H54 (cell line): ENCODE data around the gene CPPED1.

Source experiments
- DNase-seq: peaks from one replicate; pipeline ENCODE4 v3.0.0; 2011; ENCODE audit warnings: low spot score, mixed read lengths; ENCODE audit not compliant: insufficient read length
- FAIRE-seq: peaks from 3 replicates; lab custom pipeline; 2011; peaks lifted over from hg19 to GRCh38; lab: Jason Lieb, UNC
- POLR2A ChIP-seq: IDR thresholded peaks from 2 replicates; pipeline ENCODE4 v1.6.1; 2011; ENCODE audit warnings: low read depth, mild to moderate bottlenecking, low read length

CPPED1 gene

DNA sequence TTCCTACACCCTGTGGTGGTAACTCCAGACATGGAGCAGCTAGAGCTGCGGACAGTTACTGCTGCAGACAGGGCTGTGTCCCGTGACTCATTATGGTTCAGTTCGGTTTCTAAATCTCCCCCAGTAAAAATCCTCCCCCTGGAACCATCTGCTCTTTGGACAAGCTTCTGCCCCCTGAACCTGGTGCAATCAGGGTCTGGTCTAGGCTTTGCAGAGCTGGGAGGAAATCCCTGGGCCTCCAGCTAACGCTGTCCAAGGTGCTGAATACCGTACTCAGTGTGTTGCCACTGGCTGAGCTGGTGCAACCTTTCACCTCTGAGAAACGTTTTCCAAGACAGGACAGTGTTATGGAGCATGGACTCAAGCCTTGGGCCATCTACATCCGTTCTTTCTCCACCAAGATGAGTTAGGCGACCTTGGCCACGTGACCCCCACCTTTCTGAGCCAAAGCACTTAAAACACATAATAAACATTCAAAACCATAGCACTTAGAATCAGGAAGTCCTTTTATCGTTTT, 142.0 kb downstream of the CPPED1 start:
- FAIRE-seq: no peak
- no peak for DNase-seq

DNA sequence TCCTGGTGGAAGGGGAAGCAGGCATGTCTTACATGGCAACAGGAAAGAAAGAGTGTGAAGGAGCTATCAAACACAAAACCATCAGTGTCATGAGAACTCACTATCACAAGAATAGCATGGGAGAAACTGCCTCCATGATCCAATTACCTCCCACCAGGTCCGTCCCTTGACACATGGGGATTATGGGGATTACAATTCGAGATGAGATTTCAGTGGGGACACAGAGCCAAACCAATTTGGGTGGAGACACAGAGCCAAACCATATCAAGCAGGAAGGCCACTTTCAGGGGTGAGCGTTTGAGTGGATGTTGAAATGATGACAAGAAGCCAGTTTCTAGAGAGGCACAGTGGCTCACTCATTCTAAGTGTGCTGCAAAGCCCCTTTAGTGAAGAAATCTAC, 143.8 kb downstream of the CPPED1 start:
- TF ChIP-seq POLR2A: no peak
- DNase-seq (no peak), FAIRE-seq (no peak)

More for the DNA sequence above, 142.0 kb downstream of the CPPED1 start:
- TF ChIP-seq POLR2A: no peak

DNA sequence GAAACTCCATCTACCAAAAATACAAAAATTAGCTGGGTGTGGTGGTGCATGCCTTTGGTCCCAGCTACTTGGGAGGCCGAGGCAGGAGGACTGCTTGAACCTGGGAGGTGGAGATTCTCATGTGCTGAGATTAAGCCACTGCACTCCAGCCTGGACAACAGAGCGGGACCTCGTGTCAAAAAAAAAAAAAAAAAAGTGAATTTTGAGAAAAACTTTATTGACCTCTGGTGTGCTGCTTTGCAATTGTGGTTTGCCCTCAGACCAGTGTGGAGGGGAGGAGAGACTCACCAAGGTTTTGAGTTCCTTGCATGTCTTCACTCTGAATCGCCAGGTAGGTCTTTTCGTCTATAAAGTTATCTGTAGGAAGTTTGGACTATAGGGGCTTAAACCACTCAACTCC, 145.2 kb downstream of the CPPED1 start:
- TF ChIP-seq POLR2A: no peak
- DNase-seq (no peak), FAIRE-seq (no peak)

DNA sequence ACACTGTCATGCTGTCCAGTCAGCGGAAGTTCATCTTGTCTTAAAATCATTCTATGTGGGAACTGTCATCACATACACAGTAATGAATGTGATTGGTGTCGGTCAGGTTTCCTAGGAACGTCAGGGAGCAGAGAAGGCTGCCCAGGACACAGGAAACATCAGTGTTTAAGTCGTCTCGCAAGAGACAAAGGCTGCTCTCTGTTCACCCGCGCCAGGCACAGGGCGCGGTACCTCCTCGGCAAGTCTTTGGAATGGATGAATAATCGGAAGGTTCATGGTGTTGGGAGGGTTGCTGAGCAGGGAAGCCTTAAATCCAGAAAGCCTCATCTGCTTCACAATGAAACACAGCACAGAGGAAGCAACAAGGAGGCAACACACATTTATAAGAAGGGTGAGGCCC, 148.2 kb downstream of the CPPED1 start:
- FAIRE-seq: no peak
- TF ChIP-seq POLR2A: no peak
- no peak for DNase-seq

DNA sequence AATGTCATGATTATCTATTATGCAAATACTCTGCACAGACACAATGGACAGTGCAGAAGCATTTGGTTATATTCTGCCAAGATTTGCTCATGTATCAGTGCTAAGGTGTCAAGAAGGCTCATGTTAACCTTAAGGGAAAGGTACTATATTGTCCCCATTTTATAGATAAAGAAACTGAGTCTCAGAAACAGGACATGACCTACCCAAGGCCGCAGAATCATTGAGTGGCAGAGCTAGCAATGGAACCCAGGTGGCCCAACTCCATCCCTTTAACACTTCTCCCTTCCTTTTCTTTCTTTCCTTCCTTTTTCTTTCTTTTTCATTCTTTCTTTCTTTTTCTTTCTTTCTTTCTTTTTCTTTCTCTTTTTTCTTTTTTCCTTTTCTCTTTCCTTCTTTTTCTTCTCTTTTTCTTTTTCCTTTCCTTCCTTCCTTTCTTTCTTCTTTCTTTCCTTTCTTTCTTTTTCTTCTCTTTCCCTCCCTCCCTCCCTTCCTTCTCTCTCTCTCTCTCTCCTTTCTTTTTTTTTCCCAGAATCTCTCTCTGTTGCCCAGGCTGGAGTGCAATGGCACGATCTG, 149.8 kb downstream of the CPPED1 start:
- DNase-seq: no peak
- no peak for TF ChIP-seq POLR2A
- FAIRE-seq: no peak

DNA sequence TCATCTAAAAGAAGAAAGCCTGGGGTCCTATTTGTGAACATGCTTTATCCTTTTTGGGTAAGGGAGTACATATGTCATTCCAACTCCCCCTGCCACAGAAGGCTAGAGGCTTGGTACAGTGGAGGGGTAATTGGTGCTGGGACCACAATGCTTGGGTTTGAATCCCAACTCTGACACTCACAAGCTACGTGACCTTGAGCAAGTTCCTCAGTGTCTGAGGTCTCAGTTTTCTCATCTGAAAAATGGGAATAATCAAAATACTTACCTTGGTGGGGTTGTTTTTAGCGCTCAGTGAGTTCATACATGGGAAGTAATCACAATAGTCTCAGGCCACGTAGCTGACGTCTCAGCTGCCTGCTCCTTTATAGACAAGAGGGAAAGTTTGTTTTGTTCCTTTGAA, 150.8 kb downstream of the CPPED1 start:
- FAIRE-seq (no peak), DNase-seq (no peak)
- TF ChIP-seq POLR2A: no peak

DNA sequence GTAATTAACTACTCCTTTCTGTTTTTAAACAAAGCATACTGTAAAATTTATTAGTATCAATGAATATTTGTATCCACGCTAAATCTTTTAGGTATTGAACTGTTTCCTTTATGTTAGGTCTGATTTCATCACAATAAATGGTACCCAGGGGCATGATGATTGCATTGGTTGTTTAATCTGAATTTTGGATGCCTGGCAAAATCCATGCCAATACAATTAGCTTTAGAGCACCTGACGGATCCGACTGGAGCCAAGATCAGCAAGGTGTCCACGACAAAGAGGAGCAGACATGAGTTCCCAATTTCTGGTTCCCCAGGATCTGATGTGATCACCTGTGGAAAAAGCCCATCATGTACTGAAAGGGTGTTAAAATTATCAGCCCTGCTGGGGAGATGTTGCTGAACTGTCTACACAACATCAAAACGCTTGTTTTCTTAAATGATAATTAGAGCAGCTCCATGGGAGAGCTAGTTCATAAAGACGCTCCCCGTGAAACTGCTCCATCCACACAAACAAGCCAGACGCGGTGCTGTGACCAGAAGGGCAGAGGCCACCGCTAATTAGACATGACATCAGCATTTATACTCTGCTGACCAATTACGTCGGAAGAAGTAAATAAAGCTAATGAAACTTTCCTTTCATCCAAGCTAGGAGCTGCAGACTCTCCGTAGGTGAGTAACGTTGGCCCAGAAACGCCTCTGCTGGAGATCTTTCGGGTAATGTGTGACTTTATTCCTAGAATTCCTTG, 151.7 kb downstream of the CPPED1 start:
- DNase-seq: no peak
- no peak for FAIRE-seq
- TF ChIP-seq POLR2A: no peak

DNA sequence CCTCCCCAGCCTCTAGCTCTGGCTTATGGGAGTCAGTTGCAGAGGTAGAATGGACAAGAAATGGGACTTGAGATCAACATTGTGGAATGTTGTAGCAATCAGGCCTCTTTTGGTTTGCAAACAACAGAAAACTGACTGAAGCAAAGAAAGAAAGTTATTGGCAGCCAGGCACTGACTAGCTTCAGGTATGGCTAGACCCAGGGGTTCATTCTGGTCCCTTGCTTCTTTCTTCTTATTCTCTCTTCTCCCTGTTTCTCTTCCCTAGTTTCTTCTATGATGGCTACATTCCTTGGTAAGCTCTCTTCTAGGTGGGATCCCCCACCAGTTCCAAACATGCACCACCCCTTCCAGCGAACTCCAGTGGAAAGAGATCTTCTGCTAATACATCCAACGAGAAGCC, 154.3 kb downstream of the CPPED1 start:
- no peak for DNase-seq
- FAIRE-seq: no peak
- TF ChIP-seq POLR2A: no peak

DNA sequence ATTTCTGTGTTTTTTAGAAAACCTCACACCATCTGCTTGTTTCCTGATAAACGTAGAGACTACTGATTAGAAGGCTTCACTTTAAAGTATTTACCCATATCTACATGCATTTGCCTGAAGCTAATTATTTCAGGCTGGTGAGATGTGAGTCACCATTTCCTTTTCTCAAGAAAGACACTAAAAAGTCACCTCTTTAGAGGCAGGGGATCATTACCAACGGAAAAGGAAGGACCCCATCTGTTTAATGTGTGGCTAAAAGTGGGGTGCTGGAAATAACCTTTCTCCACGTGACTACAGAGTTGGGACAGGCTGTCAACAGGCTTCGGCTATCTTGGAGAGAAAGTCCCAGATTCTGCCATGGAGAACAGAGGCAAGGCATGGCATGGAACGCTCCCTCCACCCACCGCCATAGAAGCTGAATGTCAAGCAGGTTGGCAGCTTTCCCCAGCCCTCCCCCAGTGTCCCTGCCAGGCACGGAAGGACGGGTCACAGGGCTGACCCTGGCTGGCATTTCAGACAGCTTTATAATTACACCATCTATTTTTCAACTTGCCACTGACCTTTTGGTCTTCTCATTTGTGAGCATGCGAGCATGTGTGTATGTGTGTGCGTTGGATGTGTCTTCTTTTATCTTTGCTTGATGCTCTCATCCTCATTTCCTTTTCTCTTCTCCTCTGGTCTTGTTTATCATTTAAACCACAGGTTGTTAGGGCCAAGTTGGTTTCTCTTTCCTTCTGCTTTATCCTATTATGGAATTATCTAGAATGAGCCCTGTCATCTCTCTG, 157.0 kb downstream of the CPPED1 start:
- no peak for TF ChIP-seq POLR2A
- FAIRE-seq (no peak), DNase-seq (no peak)

DNA sequence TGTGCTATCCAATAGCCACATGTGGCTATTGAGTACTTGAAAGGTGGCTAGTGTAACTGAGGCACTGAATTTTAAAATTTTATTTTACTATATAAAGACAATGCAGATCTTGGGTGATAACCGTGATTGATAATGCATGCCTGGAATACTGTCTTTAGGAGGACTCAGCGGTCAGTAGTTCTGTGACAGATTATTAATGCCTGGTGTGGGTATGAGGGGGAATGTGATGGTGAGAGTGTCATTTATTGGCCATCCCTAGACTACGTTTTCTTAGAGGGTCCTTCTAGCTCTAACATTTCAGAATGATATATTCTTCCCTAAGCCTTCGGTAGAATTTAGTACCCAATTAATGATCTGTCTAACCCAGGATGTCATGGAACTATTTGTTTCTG, 157.6 kb downstream of the CPPED1 start:
- TF ChIP-seq POLR2A: no peak
- DNase-seq: no peak
- no peak for FAIRE-seq

DNA sequence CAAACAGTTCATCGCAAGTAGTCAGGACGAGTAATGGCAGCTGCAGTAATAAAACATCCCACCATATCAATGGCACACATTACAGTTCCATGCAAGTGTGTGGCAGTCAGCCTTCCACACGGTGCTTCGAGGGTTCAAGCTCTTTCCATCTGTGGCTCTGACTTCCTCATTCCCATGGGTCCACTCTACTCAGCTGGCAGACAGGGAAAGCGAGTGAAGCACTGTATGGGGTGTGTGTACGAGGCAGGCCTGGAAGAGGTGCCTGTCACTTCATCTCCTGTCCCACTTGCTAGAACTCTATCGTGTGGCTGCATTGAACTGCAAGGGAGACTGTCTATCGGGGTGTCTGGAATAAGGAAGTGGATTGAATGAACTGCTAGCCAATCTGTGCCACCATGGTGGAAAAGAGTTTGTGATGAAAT, 160.6 kb downstream of the CPPED1 start:
- no peak for DNase-seq
- FAIRE-seq: no peak
- no peak for TF ChIP-seq POLR2A

DNA sequence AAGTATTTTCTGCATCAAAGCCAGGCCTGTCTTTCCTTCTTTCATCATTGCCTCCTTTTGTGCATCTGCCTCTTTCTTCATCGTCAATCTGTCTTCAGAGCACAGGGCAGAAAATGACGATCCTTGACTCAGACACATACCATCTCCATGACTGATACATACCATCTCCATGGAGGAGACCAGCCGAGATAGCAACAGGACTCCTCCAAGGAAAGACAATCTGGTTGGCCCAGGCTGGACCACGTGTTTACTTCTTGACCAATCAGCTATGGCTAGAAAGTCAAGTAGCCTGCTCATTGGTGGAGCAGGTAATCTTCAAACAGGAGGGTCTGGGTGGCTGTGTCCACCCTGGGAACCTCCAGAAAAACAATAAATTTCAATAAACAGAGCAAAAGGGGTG, 164.6 kb downstream of the CPPED1 start:
- TF ChIP-seq POLR2A: no peak
- FAIRE-seq (no peak), DNase-seq (peak; percentile 33)

DNA sequence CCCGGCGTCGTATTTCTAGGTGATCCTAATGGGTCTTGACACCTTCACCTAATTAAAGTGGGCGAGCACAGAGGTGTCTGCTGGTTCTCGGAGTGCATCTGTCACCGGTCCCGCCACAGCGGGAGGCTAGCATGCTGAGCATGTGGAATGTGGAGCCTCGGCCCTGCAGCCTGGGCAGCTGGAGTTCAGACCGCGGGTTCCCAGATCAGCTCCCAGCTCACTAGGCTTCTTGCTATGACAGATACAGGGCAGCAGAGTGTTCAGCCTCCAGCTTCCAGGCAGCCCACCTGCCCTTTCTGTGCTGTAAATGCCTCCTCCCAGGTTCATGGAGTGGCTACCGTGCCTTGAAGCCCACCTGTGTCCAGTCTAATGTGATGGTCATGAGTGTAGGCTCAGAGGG, 166.7 kb downstream of the CPPED1 start:
- no peak for FAIRE-seq
- no peak for DNase-seq
- TF ChIP-seq POLR2A: no peak

DNA sequence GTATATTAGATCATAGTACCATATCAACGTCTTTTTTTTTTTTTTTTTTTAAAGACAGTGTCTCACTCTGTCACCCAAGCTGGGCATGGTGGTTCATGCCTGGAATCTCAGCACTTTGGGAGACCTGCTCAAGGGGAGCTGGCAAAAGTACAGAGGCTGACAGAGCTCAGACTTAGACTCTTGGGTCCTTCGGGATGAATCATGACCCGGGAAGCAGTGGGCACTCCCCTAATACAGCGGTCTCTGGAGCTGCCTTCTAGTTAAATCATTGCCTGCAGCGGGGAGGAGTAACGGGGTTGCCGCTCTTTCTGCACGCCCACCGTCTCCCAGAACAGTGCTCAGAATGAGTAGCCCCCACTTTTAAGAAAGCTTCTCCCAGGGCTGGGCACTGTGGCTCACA, 174.4 kb downstream of the CPPED1 start:
- FAIRE-seq (no peak), DNase-seq (no peak)
- no peak for TF ChIP-seq POLR2A
